COR-L47 (cell line): ENCODE data around the gene NLRP1.

Experiments
- DNase-seq: peaks from one replicate; lab custom pipeline; 2025; lab: John Stamatoyannopoulos, UW

Gene NLRP1

DNA sequence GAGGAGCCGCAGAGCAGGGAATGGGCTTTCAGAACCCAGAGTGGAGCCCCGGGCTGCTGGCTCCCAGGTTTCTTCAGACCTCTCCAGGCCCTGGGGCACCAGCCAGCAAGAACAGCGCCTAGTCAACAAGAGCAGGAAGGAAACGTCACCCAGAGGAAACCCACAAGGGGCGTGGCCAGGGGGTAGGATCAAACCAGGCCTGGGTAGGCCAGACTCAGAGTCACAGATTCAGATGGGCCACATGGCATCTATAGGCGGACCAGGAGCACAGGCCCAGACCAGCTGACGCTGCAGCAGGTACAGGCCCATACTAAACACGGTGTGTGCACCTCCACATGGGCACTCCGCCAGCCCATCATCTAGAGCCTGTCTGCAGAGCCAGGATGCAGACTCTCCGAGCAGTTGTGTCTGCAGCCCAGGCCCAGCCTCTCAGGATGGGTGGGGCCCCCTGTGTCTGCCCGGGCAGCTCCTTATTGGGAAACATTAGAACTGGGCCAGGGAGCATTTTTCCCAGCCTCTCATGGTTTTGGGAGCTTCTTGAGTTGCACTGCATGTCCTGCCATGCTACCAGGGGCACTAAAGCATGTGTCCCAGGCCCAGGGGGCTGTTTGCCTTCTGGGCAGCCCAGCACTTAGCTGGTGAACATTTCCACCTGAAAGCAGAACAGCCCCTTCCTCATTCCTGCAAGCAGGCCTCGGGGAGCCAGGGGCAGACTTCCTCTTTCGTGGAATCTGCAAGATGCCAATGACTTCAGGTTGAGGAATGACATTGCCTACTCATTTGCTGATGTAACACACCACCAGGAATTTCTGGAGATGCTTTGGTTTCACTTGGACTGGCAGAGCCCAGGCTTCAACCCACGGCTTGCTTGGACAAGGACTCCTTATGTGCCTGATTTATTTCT lies at the start of gene NLRP1:
Gene NLRP1, minus strand, starts transcription at position 127 of the 904 bp plus-strand sequence. CDS start 552 bp downstream, outside the sequence.
- peak; percentile 28 for DNase-seq

DNA sequence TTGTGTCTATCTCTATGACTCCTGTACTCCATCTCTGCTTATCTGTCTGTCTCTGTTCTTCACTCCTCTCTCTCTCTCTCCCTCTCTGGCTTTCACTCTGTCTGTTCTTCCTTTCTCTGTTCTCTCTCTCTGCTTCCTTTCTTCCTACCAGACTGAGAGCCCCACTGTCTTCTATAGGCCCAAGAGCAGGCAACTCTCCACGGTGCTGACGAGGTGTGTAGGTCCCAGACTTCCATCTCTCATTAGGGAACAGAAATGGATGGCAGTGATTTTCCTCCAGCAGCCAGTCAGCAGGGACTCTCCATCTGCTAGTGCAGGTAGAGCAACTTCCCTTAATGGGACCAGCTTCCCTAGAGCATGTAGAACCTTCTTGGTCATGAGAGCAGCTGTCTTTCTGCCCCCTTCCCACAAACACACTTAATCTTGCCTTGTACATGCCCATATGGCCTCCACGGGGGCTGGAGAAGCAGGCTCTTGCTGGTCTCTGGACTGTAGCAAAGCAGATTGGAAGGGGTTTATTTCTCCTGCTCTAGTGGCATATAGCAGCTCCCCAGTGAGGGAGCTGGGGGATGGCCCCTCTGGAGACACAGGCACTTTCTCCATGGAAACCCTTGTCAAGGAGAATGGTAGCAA lies 47.8 kb upstream of the NLRP1 start:
- no peak for DNase-seq

DNA sequence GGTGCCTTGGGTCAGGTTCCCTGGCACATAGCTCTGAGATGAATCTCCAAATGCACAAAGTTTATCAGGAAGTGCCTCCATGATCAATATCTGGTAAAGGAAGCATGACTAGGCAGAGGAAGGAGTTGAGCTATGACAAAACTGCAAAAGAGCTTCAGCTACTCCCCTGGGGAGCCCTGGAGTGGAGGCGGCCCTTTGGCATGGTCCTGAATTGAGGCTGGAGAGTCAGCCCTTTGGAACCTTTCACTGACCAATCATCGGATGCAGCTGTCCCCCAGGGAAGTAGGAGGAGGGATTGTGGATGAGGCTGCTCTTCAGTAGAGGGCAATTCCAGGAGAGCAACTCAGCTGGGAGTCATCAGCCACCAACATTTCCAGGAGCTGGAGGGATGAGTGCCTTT lies 46.1 kb upstream of the NLRP1 start:
- DNase-seq, result no peak

DNA sequence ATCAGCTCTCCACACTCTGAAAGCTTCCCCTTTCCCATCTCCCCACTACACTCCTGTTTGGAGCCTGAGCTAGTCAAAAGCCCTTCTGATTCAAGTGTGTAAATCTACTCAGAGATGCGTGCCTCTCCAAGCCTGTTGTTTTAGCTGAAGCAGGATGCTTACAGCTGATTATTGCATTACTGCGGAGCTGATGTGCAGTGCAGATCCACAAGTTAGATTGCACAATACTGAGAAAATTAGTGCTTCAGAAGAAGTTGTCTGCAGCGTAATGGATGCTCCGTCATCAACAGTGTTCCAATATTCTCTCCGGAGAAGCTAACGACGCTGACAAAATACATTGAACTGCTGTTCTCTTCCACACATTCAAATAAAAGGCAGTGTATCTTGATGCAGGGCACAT lies 44.8 kb upstream of the NLRP1 start:
- no peak for DNase-seq

DNA sequence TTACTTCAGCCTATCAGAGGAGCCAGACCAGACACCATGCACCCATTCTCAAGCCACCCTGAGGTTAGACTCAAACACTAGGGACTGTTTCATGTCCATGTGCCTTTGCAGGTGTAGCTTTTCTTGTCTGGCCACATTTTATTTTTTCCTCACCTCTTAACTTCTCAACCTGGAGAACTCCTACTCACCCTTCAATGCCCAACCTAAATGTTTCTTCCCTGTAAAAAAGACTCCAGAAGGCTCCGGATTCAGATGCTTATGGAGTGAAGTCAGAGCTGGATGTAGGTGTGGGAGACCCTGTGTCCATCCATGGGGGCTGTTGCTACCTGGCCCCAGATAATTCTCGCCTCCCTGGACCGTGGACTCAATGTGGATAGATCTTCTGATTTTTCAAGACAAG lies 44.0 kb upstream of the NLRP1 start:
- no peak for DNase-seq

DNA sequence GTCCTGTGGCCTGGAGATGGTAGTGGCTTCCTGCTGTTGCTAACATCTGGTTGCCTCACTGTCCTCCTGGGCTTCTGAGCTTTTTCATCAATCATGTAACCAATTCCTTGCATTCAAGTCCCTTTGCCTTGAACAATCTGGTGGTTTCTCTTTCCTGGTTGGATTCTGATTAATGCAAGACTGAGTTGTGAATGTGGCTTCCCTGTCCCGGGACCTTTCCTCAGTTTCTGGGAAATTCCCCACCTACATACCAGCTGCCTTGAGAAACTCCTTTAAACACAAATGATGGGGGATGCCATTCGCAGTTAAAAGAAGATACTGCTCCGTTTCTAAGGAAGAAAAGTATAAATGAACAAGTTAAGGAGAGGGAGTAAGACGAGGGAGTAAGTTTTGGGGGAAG lies 39.9 kb upstream of the NLRP1 start:
- no peak for DNase-seq

DNA sequence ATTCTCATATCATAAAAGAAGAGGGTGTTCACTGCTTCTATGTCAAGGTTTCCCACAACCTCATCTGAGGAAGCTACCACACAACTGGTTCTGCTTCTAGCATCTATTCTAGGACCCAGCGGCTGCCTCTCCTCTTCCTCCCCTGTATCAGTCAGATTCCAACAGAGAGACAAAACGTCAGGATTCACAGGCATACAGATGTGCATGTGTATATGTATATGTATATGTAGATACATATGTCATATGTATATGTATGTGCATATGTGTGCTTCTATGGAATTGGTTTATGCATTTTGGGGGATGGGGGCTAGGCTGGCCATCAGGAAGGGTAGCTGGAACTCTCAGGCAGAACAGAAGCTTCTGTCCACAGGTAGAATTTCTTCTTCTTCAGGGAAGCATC lies 37.4 kb upstream of the NLRP1 start:
- DNase-seq, result no peak

DNA sequence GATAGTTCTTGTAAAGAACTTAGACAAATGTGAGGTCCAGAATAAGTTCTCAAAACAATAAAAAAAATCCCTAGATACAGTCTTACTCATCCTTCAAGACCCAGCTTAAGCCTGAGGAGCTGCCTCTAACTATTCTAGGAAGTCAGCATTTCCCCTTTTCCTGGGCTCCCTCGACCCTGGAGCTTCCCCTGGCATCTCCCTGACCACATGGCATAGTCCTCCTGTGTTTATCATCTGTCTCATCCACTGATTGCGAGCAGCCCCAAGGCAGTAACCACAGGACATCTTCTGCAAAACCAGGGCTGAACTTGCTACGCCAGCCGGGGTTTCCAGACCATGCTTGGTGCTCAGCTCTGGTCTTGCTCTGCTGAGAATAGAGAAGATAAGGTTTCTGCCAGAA lies 36.7 kb upstream of the NLRP1 start:
- DNase-seq, result no peak

DNA sequence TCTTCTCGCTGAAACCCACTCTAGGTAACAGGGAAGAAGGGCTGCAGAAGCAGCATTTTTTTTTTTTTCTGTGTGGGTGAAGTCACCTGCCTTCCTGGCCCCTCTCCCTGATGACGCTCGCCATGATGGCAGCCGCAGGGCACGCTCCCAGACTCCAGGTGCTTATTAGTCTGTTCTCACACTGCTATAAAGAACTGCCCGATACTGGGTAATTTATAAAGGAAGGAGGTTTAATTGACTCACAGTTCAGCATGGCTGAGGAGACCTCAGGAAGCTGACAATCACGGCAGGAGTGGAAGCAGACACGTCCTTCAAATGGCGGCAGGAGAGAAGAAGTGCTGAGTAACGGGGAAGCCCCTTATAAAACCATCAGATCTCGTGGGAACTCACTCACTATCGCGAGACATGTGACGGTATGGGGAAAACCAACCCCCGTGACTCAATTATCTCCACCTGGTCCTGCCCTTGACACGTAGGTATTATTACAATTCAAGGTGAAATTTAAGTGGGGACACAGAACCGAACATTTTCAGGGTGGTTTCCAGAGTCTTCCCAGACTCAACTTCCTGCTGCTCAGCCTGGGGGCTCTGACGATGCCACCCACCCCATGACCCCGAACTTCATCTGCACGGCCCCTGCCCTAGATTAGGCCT lies 34.9 kb upstream of the NLRP1 start:
- DNase-seq, result no peak

DNA sequence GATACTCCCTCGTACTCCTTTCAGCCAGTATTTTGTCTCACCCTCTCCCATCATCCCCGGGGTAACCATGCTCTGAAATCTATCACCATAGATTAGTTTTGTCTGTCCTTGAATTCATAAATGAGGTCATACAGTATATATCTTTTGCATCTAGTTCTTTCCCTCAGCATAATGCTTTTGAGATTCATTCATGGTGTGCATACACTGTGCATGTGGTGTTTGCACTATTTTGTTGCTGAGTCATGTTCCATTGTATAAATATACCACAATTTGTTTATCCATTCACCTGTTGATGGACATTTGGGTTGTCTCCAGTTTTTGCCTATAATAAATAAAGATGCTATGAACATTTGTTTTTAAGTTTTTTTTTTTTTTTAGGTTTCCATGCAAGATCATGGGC lies 34.2 kb upstream of the NLRP1 start:
- no peak for DNase-seq

DNA sequence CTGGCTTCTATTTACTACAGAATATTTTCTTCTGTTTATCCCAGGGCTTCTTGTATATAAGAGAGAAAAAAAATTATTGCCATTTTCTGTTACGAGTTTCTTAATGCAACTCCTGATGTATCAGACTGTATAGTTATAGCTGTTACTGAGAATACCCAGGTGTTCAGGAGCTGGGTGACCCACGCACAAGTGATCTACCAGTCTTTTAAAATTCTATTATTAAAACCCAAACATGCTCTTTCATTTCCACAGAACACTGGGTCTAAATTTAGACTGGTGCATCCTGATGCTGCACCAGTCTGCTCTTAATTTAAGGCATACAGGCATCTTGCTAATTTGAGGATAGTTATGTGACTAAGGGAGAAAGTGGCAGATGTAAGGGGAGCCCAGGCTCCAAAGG lies 31.2 kb upstream of the NLRP1 start:
- no peak for DNase-seq

DNA sequence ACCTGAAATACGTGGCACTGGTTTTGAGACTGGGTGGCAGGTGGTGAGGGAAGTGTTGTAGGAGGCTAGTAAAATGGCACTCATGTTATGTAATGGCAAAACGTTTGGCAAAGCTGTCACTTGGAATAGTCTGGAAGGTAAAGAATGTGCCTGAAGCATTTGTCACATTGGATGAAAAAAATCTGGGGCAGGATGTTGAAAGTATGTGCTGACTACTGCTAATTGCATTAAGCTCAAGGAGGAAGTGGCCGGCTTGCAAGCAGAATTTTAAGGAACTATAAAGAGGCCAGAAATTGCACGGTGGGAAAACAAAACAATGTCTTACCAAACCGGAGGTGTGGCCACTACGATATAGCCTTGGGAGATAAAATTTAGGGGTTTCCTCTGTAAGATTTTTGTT lies 26.6 kb upstream of the NLRP1 start:
- no peak for DNase-seq

DNA sequence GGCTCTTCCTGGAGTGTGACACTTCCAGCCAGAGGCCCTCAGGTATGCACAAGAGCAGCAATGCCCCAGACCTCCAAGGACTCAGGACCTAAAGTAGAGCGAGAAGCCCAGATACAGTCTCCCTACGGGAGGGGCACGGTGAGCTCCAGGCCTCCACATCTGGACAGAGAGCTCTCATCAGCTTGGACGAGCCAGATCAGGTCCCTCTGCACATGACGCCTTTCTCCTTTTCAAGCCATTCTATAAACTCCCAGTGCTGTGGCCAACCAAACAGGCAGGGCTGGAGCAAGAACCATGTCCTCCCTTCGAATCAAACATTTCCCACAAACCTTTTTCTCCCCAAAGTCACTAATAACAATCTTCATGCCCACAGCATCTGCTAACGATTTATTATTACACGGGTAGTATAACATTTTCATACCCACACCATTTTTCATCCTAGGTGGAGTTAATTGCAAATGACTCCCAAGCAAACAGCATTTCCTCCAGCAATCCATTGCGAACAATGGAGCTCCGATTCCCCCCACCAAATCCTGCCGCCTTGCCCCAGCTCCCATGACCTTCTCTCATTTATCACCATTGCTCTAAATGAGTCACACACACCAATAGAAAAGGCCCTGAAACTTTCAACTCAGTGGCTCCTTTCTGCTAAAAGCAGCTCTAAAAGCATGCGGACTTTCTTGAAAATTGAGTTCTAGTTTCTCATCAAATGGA lies 24.2 kb upstream of the NLRP1 start:
- DNase-seq, result no peak

DNA sequence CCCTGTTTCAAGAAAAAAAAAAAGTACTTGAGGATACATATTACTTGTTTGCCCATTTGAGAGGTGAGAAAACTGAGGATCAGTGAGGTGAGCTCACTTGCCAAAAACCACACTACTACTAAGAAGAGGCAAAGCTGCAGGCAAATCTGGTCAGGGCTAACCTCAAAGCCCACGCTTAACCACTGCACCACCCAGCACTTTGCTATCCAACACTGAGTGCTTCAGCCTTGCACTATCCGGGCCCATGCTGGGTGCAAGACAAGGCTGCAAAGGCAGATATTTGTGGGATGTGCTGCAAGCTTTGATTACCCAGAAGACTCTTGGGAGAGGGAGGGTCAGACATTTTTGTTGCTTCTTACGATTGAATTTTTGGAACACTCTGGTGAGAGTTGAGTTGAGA lies 23.6 kb upstream of the NLRP1 start:
- no peak for DNase-seq

DNA sequence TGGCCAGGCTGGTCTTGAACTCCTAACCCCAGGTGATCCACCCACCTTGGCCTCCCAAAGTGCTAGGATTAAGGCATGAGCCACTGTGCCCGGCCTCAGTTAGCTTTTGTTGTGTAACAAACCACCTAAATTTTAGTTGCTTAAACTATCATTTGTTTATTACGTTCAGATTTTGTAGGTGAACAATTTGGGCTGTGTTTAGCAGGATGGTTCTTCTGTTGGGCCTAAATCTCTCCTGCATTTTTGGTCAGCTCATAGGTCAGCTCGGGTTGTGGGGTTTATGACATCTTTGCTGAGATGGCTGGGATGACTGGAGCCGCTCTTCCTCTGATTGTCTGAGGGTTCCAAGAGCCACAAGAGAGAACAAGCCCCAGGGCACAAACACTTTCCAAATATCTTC lies 21.1 kb upstream of the NLRP1 start:
- no peak for DNase-seq

DNA sequence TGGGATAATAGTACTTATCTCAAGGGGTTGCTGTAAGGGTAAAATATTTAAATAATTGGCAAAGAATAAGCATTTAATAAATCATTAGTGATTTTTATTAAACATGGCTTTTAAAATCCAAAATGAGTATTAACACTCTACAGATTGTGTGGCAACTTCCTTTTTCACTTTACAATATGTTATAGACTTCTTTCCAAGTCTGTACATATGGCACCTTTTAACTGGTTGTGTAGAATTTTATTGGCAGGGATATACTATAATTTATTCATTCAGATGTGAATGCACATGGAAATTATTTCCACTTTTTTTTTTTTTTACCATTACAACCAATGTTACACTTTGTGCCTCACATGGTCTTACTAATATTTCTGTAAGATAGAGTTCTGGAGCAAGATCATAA lies 15.7 kb upstream of the NLRP1 start:
- no peak for DNase-seq

DNA sequence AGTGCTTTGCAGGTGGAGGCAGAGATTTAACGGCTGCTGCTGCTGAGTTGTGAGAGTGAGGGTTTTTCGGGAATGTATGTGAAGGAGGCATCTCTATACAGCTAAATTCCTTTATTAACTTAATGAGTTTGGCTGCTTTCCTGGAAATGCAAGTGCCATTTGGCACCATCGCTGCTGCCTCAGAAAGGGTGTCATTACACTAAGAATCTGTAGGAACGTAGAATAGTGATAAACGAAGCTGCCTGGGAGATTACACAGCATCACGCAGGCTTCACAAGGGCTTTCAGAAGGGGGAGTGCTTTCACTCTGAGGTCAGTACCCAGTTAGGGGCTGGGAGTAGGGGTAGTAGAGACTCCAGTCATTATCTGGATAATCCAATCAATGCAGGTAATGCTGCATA lies 14.1 kb upstream of the NLRP1 start:
- DNase-seq, result peak; percentile 11

DNA sequence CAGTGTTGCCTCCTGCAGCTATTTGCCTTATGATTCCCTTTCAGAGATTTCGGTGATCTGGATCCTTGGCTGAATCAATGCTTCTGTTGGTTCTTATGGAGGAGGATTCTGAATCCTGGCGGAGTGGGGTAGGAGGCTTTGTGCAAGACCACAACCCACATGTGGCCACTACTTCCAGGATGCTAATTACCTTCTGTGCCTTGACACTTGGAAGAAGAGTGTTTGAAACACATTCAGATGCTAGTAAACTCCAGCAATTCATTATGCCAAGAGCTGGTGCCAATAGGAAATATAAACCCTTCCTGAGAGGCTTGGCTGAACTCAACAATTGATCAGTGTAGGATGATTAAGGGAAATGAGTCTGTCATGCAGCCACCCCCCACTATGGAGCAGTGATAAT lies 12.1 kb upstream of the NLRP1 start:
- DNase-seq, result no peak

DNA sequence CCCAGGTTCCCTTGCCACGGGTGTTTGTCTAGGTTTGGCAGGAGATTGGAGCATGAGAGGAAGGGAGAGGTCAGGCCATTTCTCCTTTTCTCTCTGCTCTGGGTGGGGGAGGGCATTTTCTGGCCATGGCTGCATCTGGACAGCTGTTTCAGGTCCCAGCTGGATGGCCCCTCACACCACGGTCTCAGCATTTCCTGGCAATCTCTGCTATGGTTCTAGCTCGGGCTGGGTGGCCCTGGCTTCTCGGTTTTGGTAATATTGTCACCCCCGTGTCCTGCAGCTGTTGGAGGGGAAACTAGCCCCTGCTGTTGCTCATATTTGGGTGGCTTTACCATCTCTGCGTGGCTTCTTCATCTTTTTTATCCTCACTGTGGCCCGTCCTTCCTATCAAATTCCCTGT lies 11.5 kb upstream of the NLRP1 start:
- no peak for DNase-seq

DNA sequence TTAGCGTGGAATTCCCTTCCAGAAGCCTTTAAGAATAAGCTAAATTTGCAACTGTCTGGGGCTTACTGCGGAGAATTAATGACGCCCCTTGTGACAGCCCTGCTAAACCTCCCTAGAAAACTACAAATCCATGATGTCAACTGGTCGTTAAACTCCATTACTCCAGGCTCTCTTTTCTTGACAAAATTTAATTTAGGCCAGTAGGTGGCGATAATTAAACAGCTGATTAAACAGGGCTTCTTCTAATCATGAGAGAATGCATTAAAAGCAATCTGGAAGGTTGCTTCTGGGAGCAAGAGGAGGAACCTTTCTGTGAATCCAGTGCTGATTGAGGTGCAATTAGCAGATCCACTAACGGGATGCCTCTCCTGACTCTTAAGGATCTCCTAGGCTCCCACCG lies 8.1 kb upstream of the NLRP1 start:
- DNase-seq, result peak; percentile 15

DNA sequence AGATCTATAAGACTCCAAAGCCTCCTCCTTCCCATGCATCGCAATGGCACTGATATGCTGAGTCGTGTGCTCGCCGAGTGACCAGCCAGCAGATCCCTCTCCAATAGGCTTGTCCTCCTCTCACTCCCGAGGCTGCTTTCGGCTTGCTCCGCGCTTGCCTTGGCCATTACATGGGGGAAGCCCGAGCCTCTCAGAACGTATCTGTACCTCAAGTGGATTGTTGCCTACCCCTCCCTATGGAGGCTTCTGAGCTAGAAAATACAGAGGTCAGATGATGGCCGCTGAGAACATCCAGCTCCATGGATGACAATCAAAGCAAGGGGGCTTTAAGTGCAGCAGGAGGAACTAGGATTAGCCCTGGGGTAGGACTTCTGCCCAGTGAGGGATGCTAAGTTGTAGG lies 7.7 kb upstream of the NLRP1 start:
- DNase-seq, result no peak

DNA sequence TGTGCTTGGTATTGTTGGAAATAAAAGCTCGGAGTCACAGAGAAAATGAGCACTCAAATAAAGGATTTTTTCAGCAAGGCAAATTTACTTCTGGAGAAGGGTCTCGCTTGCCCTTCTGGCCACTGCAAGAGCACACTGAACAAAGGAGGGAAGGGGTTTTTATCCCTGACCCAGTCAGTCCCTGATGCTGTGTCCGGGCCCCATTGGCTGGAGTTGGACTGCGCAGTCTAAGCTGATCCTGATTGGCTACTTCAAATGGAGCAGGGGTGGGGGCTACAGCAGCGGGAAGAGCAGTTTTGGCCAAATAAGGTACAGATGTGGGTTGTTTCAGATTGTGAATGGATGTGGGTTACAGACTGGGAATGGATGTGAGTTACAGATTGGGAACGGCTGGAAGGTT lies 4.3 kb upstream of the NLRP1 start:
- no peak for DNase-seq
